Liver (tissue), 9 donors: ENCODE data around the gene INO80. TPM values are rescaled to one million over a fixed set of nuclear protein-coding genes. Genes with fewer than 3 reads are reported as not detected.

Experiments used
- DNase-seq: peaks from one replicate; pipeline ENCODE4 v3.0.0-alpha.2; 2017; ENCODE audit warnings: low spot score
- H3K27ac ChIP-seq, 2 donors: one replicate each; pipeline ENCODE4 v1.7.0; 2013; ENCODE audit warnings: inconsistent platforms in 2 of 2, low read length in 2 of 2, control low read depth in 1 of 2, low read depth in 1 of 2, mild to moderate bottlenecking in 1 of 2
- H3K27me3 ChIP-seq, 4 donors: one replicate each; pipeline versions ENCODE4 v1.6.1 to v1.7.0; 2013; ENCODE audit warnings: low read length in 3 of 4, inconsistent platforms in 1 of 4, mild to moderate bottlenecking in 1 of 4, moderate library complexity in 1 of 4; ENCODE audit not compliant: control insufficient read depth in 4 of 4, insufficient read depth in 4 of 4
- H3K36me3 ChIP-seq, 4 donors: one replicate each; pipeline versions ENCODE4 v1.6.1 to v1.7.0; 2013; ENCODE audit warnings: low read length in 3 of 4, mild to moderate bottlenecking in 3 of 4, low read depth in 1 of 4, moderate library complexity in 1 of 4; ENCODE audit not compliant: control insufficient read depth in 4 of 4, insufficient read depth in 3 of 4
- H3K4me1 ChIP-seq, 4 donors: one replicate each; pipeline versions ENCODE4 v1.6.1 to v1.7.0; 2013; ENCODE audit warnings: low read length in 3 of 4, mild to moderate bottlenecking in 3 of 4, moderate library complexity in 1 of 4; ENCODE audit not compliant: control insufficient read depth in 4 of 4, insufficient read depth in 4 of 4
- H3K4me3 ChIP-seq, 3 donors: one replicate each; pipeline versions ENCODE4 v1.6.1 to v1.7.0; 2013; ENCODE audit warnings: low read length in 3 of 3, control low read depth in 1 of 3, low read depth in 1 of 3, mild to moderate bottlenecking in 1 of 3
- H3K9ac ChIP-seq, 2 donors: one replicate each; pipeline ENCODE4 v1.7.0; 2013; ENCODE audit warnings: low read length in 2 of 2, mild to moderate bottlenecking in 2 of 2, moderate library complexity in 2 of 2, control low read depth in 1 of 2, low read depth in 1 of 2
- H3K9me3 ChIP-seq, 4 donors: one replicate each; pipeline versions ENCODE4 v1.6.1 to v1.7.0; 2013; ENCODE audit warnings: low read length in 3 of 4; ENCODE audit not compliant: control insufficient read depth in 4 of 4
- ATF3 ChIP-seq: IDR thresholded peaks from 2 replicates; pipeline ENCODE4 v1.6.1; 2016; ENCODE audit warnings: antibody characterized with exemption
- CTCF ChIP-seq: fragments of 150-350 bp; IDR thresholded peaks from 2 replicates; pipeline ENCODE4 v1.5.1; 2017; ENCODE audit warnings: improper control_type of control experiment, low read depth, low read length; ENCODE audit not compliant: missing input control
- EGR1 ChIP-seq, 2 donors: IDR thresholded peaks; 2 replicates each; pipeline ENCODE4 v1.6.1; 2016 to 2018; ENCODE audit warnings: antibody characterized with exemption in 2 of 2, low read depth in 2 of 2
- FOXA1 ChIP-seq: IDR thresholded peaks from 2 replicates; pipeline ENCODE4 v1.6.1; 2016; ENCODE audit warnings: antibody characterized with exemption
- FOXA2 ChIP-seq: IDR thresholded peaks from 2 replicates; pipeline ENCODE4 v1.6.1; 2016; ENCODE audit warnings: antibody characterized with exemption
- GABPA ChIP-seq, 2 donors: IDR thresholded peaks in 1 of 2; conservative IDR thresholded peaks in 1 of 2; 2 replicates each; pipeline ENCODE4 v1.6.1; 2016; ENCODE audit warnings: antibody characterized with exemption in 2 of 2, mild to moderate bottlenecking in 1 of 2, moderate library complexity in 1 of 2
- HNF4A ChIP-seq, 2 donors: conservative IDR thresholded peaks; 2 replicates each; pipeline ENCODE4 v1.6.1; 2016; ENCODE audit warnings: antibody characterized with exemption in 2 of 2, mild to moderate bottlenecking in 2 of 2
- HNF4G ChIP-seq: IDR thresholded peaks from 2 replicates; pipeline ENCODE4 v1.6.1; 2016; ENCODE audit warnings: antibody characterized with exemption
- JUND ChIP-seq, 2 donors: IDR thresholded peaks; 2 replicates each; pipeline ENCODE4 v1.6.1; 2016; ENCODE audit warnings: antibody characterized with exemption in 2 of 2
- MAX ChIP-seq: IDR thresholded peaks from 2 replicates; pipeline ENCODE4 v1.6.1; 2016; ENCODE audit warnings: antibody characterized with exemption
- NR2F2 ChIP-seq: IDR thresholded peaks from 2 replicates; pipeline ENCODE4 v1.6.1; 2016; ENCODE audit warnings: antibody characterized with exemption
- RAD21 ChIP-seq, 2 donors: IDR thresholded peaks; 2 replicates each; pipeline ENCODE4 v1.6.1; 2016; ENCODE audit warnings: antibody characterized with exemption in 2 of 2, mild to moderate bottlenecking in 2 of 2
- REST ChIP-seq: IDR thresholded peaks from 2 replicates; pipeline ENCODE4 v1.6.1; 2016; ENCODE audit warnings: antibody characterized with exemption, mild to moderate bottlenecking
- RXRA ChIP-seq, 2 donors: IDR thresholded peaks; 2 replicates each; pipeline ENCODE4 v1.6.1; 2017 to 2018; ENCODE audit warnings: antibody characterized with exemption in 2 of 2, mild to moderate bottlenecking in 1 of 2
- SP1 ChIP-seq: IDR thresholded peaks from 2 replicates; pipeline ENCODE4 v1.6.1; 2018; ENCODE audit warnings: antibody characterized with exemption, mild to moderate bottlenecking
- TAF1 ChIP-seq: conservative IDR thresholded peaks from 2 replicates; pipeline ENCODE4 v1.6.1; 2016; ENCODE audit warnings: antibody characterized with exemption, mild to moderate bottlenecking
- YY1 ChIP-seq: IDR thresholded peaks from 2 replicates; pipeline ENCODE4 v1.6.1; 2016; ENCODE audit warnings: antibody characterized with exemption, mild to moderate bottlenecking
- ZBTB33 ChIP-seq: IDR thresholded peaks from 2 replicates; pipeline ENCODE4 v1.6.1; 2016; ENCODE audit warnings: antibody characterized with exemption
- WGBS: extraction: QIAGEN DNeasy Blood & Tissue Kit; methylation state at CpG from one replicate; pipeline ENCODE4 v1.1.7; 2013; 5-methylcytosine and 5-hydroxymethylcytosine counted together
- polyA plus RNA-seq, 2 donors: library from polyadenylated mRNA; stranded (reverse) in 1 of 2; unstranded in 1 of 2; fragments of 200-250 nt in 1 of 2; fragments of >200 nt in 1 of 2; fragmentation: Nextera tagmentation in 1 of 2; extraction: Ambion mirVana in 1 of 2; gene quantifications; one replicate each; pipeline versions ENCODE4 v1.2.1 to v1.2.3, GENCODE V29; 2013 to 2015
- total RNA-seq, 2 donors: library from RNA; depleted of rRNA; stranded (reverse); fragments of >200 nt; gene quantifications; one replicate each; pipeline ENCODE4 v1.2.3, GENCODE V29; 2014
- donor health status: healthy.
- donor health status: healthy.
- donor health status: healthy.
- donor health status: healthy.
- donor health status: healthy.

INO80 gene
- total and polyA plus RNA-seq, 4 donors = 3.2 to 19.7 (median 9.4) TPM

GRCh38 chr15:41018534-41018933 lies 97.5 kb downstream of the INO80 start:
- peaks cover 7 to 32% (median 19%) of the 10 kb centered on the region in 4 donors for H3K36me3 ChIP-seq
- 59% methylated on average over 1 of the region's 1 CpG for WGBS
- H3K27me3 ChIP-seq = no peaks in the 10 kb centered on the region
- no peak overlapping the region for H3K9ac ChIP-seq
- no peak for TF ChIP-seq ZBTB33
- no peak for TF ChIP-seq TAF1
- TF ChIP-seq JUND (IDR thresholded peaks at IDR 0.05) = no peak
- no peak for TF ChIP-seq FOXA2
- no peak for TF ChIP-seq HNF4A (conservative IDR thresholded peaks at IDR 0.05)
- TF ChIP-seq HNF4G = no peak
- TF ChIP-seq RAD21 (IDR thresholded peaks at IDR 0.05) = peak; percentile 68
- TF ChIP-seq EGR1 (IDR thresholded peaks at IDR 0.05; ENCODE audit: low read depth in 2 of 2) = no peak
- TF ChIP-seq SP1 = no peak
- TF ChIP-seq RXRA (IDR thresholded peaks at IDR 0.05) = no peak
- no peak for TF ChIP-seq FOXA1
- peak; percentile 21 for TF ChIP-seq CTCF
- TF ChIP-seq GABPA (IDR thresholded peaks at IDR 0.05 in 1 of 2, conservative IDR thresholded peaks at IDR 0.05 in 1 of 2) = no peak
- no peak for TF ChIP-seq REST
- TF ChIP-seq MAX = no peak
- H3K9me3 ChIP-seq = no peaks in the 10 kb centered on the region
- no peak overlapping the region for H3K4me3 ChIP-seq
- no peak for DNase-seq
- H3K4me1 ChIP-seq = peaks cover 2 to 9% (median 3%) of the 10 kb centered on the region in 4 donors
- no peak overlapping the region for H3K27ac ChIP-seq

- H3K9me3 ChIP-seq = no peaks in the 10 kb centered on the region
- no peak overlapping the region for H3K4me3 ChIP-seq
- H3K36me3 ChIP-seq = peaks cover 7 to 32% (median 17%) of the 10 kb centered on the region in 4 donors
- H3K27ac ChIP-seq = no peak overlapping the region
- H3K9ac ChIP-seq = no peak overlapping the region
- peaks cover 2 to 21% (median 10%) of the 10 kb centered on the region in 4 donors for H3K4me1 ChIP-seq
- DNase-seq = no peak
- 67% methylated on average over 2 of the region's 2 CpGs for WGBS
- H3K27me3 ChIP-seq = no peaks in the 10 kb centered on the region
- TF ChIP-seq TAF1 = no peak
- no peak for TF ChIP-seq RAD21 (IDR thresholded peaks at IDR 0.05)
- no peak for TF ChIP-seq ATF3
- no peak for TF ChIP-seq GABPA (IDR thresholded peaks at IDR 0.05 in 1 of 2, conservative IDR thresholded peaks at IDR 0.05 in 1 of 2)
- no peak for TF ChIP-seq YY1
- TF ChIP-seq EGR1 (IDR thresholded peaks at IDR 0.05; ENCODE audit: low read depth in 2 of 2) = no peak
- TF ChIP-seq ZBTB33 = no peak
- no peak for TF ChIP-seq FOXA2
- no peak for TF ChIP-seq REST
- no peak for TF ChIP-seq NR2F2
- no peak for TF ChIP-seq JUND (IDR thresholded peaks at IDR 0.05)
- no peak for TF ChIP-seq RXRA (IDR thresholded peaks at IDR 0.05)
Measured at GRCh38 chr15:41017066-41017735, 98.9 kb downstream of the INO80 start.
